Measurements from ENCODE around the gene ZNF341.

Gene ZNF341

GRCh38 chr20:33821270-33821836 lies 89.6 kb downstream of the ZNF341 start:
- no peak for DNase-seq (ENCODE audit: low read depth in 4 of 4, low spot score in 1 of 4)

- no peak for DNase-seq (ENCODE audit: low read depth in 4 of 4, low spot score in 1 of 4)
Measured at GRCh38 chr20:33822423-33822822, 90.6 kb downstream of the ZNF341 start.

- DNase-seq (ENCODE audit: low read depth in 4 of 4, low spot score in 1 of 4), result no peak
Measured at GRCh38 chr20:33822991-33823390, 91.2 kb downstream of the ZNF341 start.

- no peak for DNase-seq (ENCODE audit: low read depth in 4 of 4, low spot score in 1 of 4)
Measured at GRCh38 chr20:33824852-33825251, 93.1 kb downstream of the ZNF341 start.

GRCh38 chr20:33825340-33826269 lies 93.8 kb downstream of the ZNF341 start:
- DNase-seq (ENCODE audit: low read depth in 4 of 4, low spot score in 1 of 4), result no peak

GRCh38 chr20:33826270-33826897 lies 94.6 kb downstream of the ZNF341 start:
- no peak for DNase-seq (ENCODE audit: low read depth in 4 of 4, low spot score in 1 of 4)

GRCh38 chr20:33827109-33827508 lies 95.3 kb downstream of the ZNF341 start:
- no peak for DNase-seq (ENCODE audit: low read depth in 4 of 4, low spot score in 1 of 4)

GRCh38 chr20:33827634-33828325 lies 96.0 kb downstream of the ZNF341 start:
- DNase-seq (ENCODE audit: low read depth in 4 of 4, low spot score in 1 of 4), result no peak

GRCh38 chr20:33828326-33828844 lies 96.6 kb downstream of the ZNF341 start:
- no peak for DNase-seq (ENCODE audit: low read depth in 4 of 4, low spot score in 1 of 4)

- no peak for DNase-seq (ENCODE audit: low read depth in 4 of 4, low spot score in 1 of 4)
Measured at GRCh38 chr20:33828967-33829560, 97.3 kb downstream of the ZNF341 start.

GRCh38 chr20:33829636-33830035 lies 97.8 kb downstream of the ZNF341 start:
- no peak for DNase-seq (ENCODE audit: low read depth in 4 of 4, low spot score in 1 of 4)

- no peak for DNase-seq (ENCODE audit: low read depth in 4 of 4, low spot score in 1 of 4)
Measured at GRCh38 chr20:33830371-33830770, 98.6 kb downstream of the ZNF341 start.

GRCh38 chr20:33832103-33832804 lies 100.5 kb downstream of the ZNF341 start:
- no peak for DNase-seq (ENCODE audit: low read depth in 4 of 4, low spot score in 1 of 4)

GRCh38 chr20:33833333-33833732 lies 101.5 kb downstream of the ZNF341 start:
- no peak for DNase-seq (ENCODE audit: low read depth in 4 of 4, low spot score in 1 of 4)

- no peak for DNase-seq (ENCODE audit: low read depth in 4 of 4, low spot score in 1 of 4)
Measured at GRCh38 chr20:33835615-33836172, 103.9 kb downstream of the ZNF341 start.

GRCh38 chr20:33836277-33836676 lies 104.5 kb downstream of the ZNF341 start:
- no peak for DNase-seq (ENCODE audit: low read depth in 4 of 4, low spot score in 1 of 4)

- DNase-seq (ENCODE audit: low read depth in 4 of 4, low spot score in 1 of 4), result no peak
Measured at GRCh38 chr20:33837096-33837830, 105.5 kb downstream of the ZNF341 start.

GRCh38 chr20:33838035-33838864 lies 106.5 kb downstream of the ZNF341 start:
- no peak for DNase-seq (ENCODE audit: low read depth in 4 of 4, low spot score in 1 of 4)
